ENCODE data around the gene CITED4.

The CITED4 gene, protein sequence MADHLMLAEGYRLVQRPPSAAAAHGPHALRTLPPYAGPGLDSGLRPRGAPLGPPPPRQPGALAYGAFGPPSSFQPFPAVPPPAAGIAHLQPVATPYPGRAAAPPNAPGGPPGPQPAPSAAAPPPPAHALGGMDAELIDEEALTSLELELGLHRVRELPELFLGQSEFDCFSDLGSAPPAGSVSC

DNA sequence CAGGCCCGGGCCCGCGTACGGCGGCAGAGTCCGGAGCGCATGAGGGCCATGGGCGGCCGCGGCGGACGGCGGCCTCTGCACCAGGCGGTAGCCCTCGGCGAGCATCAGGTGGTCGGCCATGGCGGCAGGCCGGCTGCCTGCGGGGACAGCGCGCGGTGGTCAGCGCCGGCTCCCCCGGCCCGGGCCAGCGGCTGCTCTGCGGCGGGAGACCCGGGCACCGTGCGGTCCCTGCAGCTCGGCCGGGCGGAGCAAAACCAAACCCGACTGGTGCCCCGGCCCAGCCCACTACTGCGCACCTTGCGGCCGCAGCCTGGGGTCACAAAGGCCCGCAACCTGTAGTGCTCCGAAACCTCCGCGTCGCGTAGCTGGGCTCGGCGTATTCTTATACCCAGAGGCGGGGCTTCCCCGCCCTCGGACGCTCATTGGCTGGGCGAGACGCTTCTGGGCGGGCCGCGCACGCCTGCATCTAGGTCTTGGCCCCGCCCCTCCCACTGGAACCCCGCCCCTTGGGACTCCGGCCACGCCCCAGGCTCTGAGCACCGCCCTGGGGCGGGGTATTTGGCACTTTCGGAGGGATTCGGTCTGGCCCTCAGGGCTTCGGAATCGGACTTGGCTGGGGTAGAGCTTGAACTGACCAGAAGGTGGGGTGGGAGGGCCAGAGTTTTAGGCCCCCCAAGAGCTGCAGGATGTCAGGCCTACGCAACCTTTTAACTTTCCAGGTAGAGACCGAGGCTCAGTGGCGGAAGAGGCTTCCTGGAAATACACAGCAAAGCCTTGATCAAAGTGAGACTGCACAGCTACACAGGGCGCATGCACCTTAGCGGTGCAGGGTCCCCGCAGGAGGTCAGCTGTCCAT is at the start of gene CITED4:
Gene CITED4 (minus strand): TSS at position 356 of the 856 bp plus-strand sequence. CDS start 236 bp downstream, at position 120.
- peak within 1 kb of the TSS; percentile 48 for H3K4me3 ChIP-seq (ENCODE audit: low read length)
- TF ChIP-seq, protein P1, sequence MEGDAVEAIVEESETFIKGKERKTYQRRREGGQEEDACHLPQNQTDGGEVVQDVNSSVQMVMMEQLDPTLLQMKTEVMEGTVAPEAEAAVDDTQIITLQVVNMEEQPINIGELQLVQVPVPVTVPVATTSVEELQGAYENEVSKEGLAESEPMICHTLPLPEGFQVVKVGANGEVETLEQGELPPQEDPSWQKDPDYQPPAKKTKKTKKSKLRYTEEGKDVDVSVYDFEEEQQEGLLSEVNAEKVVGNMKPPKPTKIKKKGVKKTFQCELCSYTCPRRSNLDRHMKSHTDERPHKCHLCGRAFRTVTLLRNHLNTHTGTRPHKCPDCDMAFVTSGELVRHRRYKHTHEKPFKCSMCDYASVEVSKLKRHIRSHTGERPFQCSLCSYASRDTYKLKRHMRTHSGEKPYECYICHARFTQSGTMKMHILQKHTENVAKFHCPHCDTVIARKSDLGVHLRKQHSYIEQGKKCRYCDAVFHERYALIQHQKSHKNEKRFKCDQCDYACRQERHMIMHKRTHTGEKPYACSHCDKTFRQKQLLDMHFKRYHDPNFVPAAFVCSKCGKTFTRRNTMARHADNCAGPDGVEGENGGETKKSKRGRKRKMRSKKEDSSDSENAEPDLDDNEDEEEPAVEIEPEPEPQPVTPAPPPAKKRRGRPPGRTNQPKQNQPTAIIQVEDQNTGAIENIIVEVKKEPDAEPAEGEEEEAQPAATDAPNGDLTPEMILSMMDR (conservative IDR thresholded peaks at IDR 0.05; ENCODE audit: low read depth, low read length) = peak; percentile 19
- peak; percentile 57 for DNase-seq (ENCODE audit: low read depth)

DNA sequence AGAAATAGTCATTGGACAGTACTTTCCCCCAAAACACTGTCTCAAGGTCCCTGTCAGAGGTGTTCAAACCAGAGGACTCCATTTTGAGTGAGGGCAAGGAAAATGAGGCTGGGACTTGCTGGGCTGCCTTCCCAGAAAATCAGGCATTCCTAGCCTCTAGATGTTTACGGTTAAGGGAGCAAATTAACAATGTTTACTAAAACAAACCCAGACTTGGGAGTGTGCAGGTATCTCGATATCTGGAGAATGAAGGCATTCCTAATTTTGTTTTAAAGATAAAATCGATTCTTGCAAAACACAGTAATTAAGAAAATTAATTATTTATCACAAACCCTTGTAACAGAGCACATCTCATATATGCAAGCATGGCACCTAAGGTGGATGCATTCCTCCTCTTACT is 48.9 kb upstream of the CITED4 start:
- no peak overlapping the region for H3K4me3 ChIP-seq (ENCODE audit: low read length)
- TF ChIP-seq, protein P1 (conservative IDR thresholded peaks at IDR 0.05; ENCODE audit: low read depth, low read length) = no peak
- no peak for DNase-seq (ENCODE audit: low read depth)

DNA sequence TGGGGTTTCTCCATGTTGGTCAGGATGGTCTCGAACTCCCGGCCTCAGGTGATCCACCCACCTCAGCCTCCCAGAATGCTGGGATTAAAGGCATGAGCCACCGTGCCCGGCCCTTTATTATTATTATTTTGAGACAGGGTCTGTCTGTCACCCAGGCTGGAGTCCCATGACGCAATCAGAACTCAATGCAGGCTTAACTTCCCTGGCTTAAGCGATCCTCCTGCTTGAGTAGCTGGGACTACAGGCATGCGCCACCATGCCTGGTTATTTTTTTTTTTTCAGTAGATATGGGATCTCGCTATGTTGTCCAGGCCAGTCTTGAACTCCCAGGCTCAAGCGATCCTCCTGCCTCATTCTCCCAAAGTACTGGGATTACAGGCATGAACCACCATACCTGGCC is 47.1 kb upstream of the CITED4 start:
- no peak overlapping the region for H3K4me3 ChIP-seq (ENCODE audit: low read length)
- no peak for DNase-seq (ENCODE audit: low read depth)
- TF ChIP-seq, protein P1 (conservative IDR thresholded peaks at IDR 0.05; ENCODE audit: low read depth, low read length) = no peak

DNA sequence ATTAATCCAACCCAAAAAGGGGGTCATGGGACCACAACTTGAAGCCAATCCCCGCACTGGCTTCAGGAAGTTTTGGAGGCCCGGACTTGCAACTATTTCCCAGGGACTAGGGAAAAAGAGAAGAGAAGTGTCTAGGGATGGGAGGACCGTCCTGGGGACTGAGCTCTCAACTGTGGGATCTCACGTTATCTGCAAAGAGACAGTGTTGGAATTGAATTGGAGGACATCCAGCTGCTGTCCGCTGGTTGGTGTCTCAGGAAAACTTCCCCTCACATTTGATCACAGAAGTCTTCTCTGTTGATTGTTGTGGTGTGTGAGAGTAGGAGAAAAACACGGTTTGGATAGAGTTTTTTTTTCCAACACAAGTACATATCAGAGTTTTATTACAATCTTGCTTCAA is 46.2 kb upstream of the CITED4 start:
- no peak for DNase-seq (ENCODE audit: low read depth)
- TF ChIP-seq, protein P1 (conservative IDR thresholded peaks at IDR 0.05; ENCODE audit: low read depth, low read length) = no peak
- no peak overlapping the region for H3K4me3 ChIP-seq (ENCODE audit: low read length)

DNA sequence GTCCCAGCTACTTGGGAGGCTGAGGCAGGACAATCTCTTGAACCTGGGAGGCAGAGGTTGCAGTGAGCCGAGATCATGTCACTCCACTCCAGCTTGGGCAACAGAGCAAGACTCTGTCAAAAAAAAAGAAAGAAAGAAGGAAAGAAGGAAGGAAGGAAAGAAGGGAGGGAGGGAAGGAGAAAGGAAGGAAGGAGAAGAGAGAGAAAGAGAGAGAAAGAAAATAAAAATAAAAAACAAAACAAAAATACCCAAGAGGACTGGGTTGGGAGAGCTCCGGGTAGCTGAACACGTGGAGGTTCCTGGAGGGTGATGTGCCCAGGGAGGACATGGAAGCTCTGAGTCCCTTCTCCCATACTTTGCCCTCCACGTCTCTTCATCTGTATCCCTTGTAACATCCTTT is 45.7 kb upstream of the CITED4 start:
- TF ChIP-seq, protein P1 (conservative IDR thresholded peaks at IDR 0.05; ENCODE audit: low read depth, low read length) = no peak
- DNase-seq (ENCODE audit: low read depth) = no peak
- H3K4me3 ChIP-seq (ENCODE audit: low read length) = no peak overlapping the region

DNA sequence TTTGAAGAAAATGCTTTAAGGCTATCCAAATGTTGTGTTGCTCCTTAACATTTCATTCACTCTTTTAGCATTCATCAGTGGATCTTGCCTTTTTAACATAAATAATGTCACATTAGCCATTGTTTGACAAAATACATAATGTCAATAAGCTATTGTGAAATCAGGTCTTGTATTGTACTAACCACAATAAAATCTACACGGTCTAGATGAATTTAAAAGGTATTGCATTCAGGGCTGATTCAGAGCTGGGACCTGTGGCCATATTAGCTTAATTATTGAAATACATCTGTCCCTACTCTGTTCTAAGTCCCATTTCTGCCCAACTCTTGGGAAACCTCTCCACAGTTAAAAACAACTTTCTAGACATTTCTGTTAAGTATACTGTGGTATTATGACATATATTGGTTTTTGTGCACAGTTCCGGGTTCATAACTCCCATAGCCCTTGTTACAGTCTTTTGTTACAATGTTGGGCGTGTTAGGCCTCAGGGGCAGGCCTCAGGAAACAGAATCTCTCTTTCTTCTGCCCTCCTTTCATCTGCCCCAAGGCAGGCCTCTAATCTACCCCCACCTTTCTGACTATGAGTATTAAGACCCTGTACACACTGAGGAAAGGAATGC is 44.7 kb upstream of the CITED4 start:
- TF ChIP-seq, protein P1 (conservative IDR thresholded peaks at IDR 0.05; ENCODE audit: low read depth, low read length) = no peak
- DNase-seq (ENCODE audit: low read depth) = no peak

More for the DNA sequence above, 44.7 kb upstream of the CITED4 start:
- no peak overlapping the region for H3K4me3 ChIP-seq (ENCODE audit: low read length)

All from retinal pigment epithelial cell (primary cell).